HEK293 (cell line): ENCODE measurements around the gene EN2.

Experiments used
- CTCF ChIA-PET: fragments of 350-600 bp; formaldehyde crosslinking; extraction: SDS; loops from one replicate; lab custom pipeline; 2021; ENCODE audit warnings: antibody characterized with exemption; lab: Yijun Ruan, JAX
- POLR2A ChIA-PET: fragments of 300-600 bp; formaldehyde crosslinking; extraction: SDS; loops from one replicate; lab custom pipeline; 2020; ENCODE audit warnings: antibody characterized with exemption, inconsistent platforms; lab: Yijun Ruan, JAX
- H3K27ac ChIP-seq: fragments of 200-500 bp; sonication (Bioruptor generic); 2 replicates; pipeline ENCODE4 v1.5.1; 2014; ENCODE audit warnings: low read depth, low read length, control low read depth, inconsistent platforms; ENCODE audit errors: extremely low read depth
- H3K36me3 ChIP-seq, 2 experiments: fragments of 200-500 bp in 1 of 2; sonication (Bioruptor generic) in 1 of 2; 1 replicate in 1 of 2; 2 replicates in 1 of 2; pipeline ENCODE4 v1.5.1; 2014 to 2017; ENCODE audit warnings: inconsistent platforms in 2 of 2, low read length in 2 of 2; ENCODE audit not compliant: control insufficient read depth in 2 of 2, insufficient read depth in 1 of 2
- H3K4me1 ChIP-seq: fragments of 200-500 bp; sonication (Bioruptor generic); 2 replicates; pipeline ENCODE4 v1.5.1; 2014; ENCODE audit warnings: mild to moderate bottlenecking, low read length, inconsistent platforms; ENCODE audit not compliant: control insufficient read depth, insufficient read depth
- H3K4me3 ChIP-seq: 2 replicates; pipeline ENCODE4 v1.5.1; 2011; ENCODE audit warnings: low read depth, mild to moderate bottlenecking, control low read depth, low read length, moderate library complexity
- H3K9me3 ChIP-seq: fragments of 200-500 bp; sonication (Bioruptor generic); 2 replicates; pipeline ENCODE4 v1.5.1; 2014; ENCODE audit warnings: low read depth, low read length, inconsistent platforms; ENCODE audit not compliant: control insufficient read depth, insufficient read depth
- BCL6B ChIP-seq: fragments of 450-650 bp; formaldehyde crosslinking; IDR thresholded peaks from 2 replicates; pipeline ENCODE4 v1.5.1; 2017; ENCODE audit warnings: missing biosample characterization, missing genetic modification characterization
- GLI4 ChIP-seq: fragments of 450-650 bp; formaldehyde crosslinking; IDR thresholded peaks from 2 replicates; pipeline ENCODE4 v1.5.1; 2016; ENCODE audit warnings: missing biosample characterization, missing genetic modification characterization
- HOXA7 ChIP-seq: sonication (generic); formaldehyde crosslinking; IDR thresholded peaks from 2 replicates; pipeline ENCODE4 v1.8.1; 2022; ENCODE audit warnings: missing genetic modification reagents, borderline replicate concordance
- KLF10 ChIP-seq: fragments of 450-650 bp; IDR thresholded peaks from 2 replicates; pipeline ENCODE4 v1.5.1; 2018; ENCODE audit warnings: missing biosample characterization, mild to moderate bottlenecking, missing genetic modification characterization
- MZF1 ChIP-seq: fragments of 450-650 bp; formaldehyde crosslinking; IDR thresholded peaks from 2 replicates; pipeline ENCODE4 v1.5.1; 2017; ENCODE audit warnings: missing biosample characterization, missing genetic modification characterization, borderline replicate concordance
- ZBTB17 ChIP-seq: fragments of 450-650 bp; formaldehyde crosslinking; IDR thresholded peaks from 2 replicates; pipeline ENCODE4 v1.5.1; 2016; ENCODE audit warnings: missing biosample characterization, missing genetic modification characterization
- ZBTB8A ChIP-seq: fragments of 450-650 bp; formaldehyde crosslinking; IDR thresholded peaks from 2 replicates; pipeline ENCODE4 v1.5.1; 2016; ENCODE audit warnings: missing biosample characterization, missing genetic modification characterization
- ZFP3 ChIP-seq: fragments of 450-650 bp; formaldehyde crosslinking; IDR thresholded peaks from 2 replicates; pipeline ENCODE4 v1.5.1; 2016; ENCODE audit warnings: low read depth, missing biosample characterization, missing genetic modification characterization
- ZNF138 ChIP-seq: fragments of 450-650 bp; formaldehyde crosslinking; IDR thresholded peaks from 2 replicates; pipeline ENCODE4 v1.5.1; 2016; ENCODE audit warnings: missing biosample characterization, missing genetic modification characterization, borderline replicate concordance
- ZNF280C ChIP-seq: fragments of 450-650 bp; formaldehyde crosslinking; IDR thresholded peaks from 2 replicates; pipeline ENCODE4 v1.5.1; 2016; ENCODE audit warnings: missing biosample characterization, missing genetic modification characterization
- ZNF311 ChIP-seq: fragments of 450-650 bp; formaldehyde crosslinking; IDR thresholded peaks from 2 replicates; pipeline ENCODE4 v1.5.1; 2017; ENCODE audit warnings: missing biosample characterization, missing genetic modification characterization, borderline replicate concordance
- ZNF394 ChIP-seq: fragments of 450-650 bp; formaldehyde crosslinking; IDR thresholded peaks from 2 replicates; pipeline ENCODE4 v1.5.1; 2016; ENCODE audit warnings: missing biosample characterization, missing genetic modification characterization, mild to moderate bottlenecking, moderate library complexity, borderline replicate concordance
- ZNF488 ChIP-seq: fragments of 450-650 bp; formaldehyde crosslinking; IDR thresholded peaks from 2 replicates; pipeline ENCODE4 v1.5.1; 2016; ENCODE audit warnings: missing biosample characterization, missing genetic modification characterization
- ZNF501 ChIP-seq: fragments of 450-650 bp; formaldehyde crosslinking; IDR thresholded peaks from 2 replicates; pipeline ENCODE4 v1.5.1; 2016; ENCODE audit warnings: missing biosample characterization, missing genetic modification characterization
- ZNF561 ChIP-seq: fragments of 450-650 bp; IDR thresholded peaks from 2 replicates; pipeline ENCODE4 v1.5.1; 2018; ENCODE audit warnings: missing biosample characterization, missing genetic modification characterization, borderline replicate concordance
- ZNF596 ChIP-seq: fragments of 450-650 bp; IDR thresholded peaks from 2 replicates; pipeline ENCODE4 v1.5.0; 2018; ENCODE audit warnings: missing biosample characterization, mild to moderate bottlenecking, missing genetic modification characterization, moderate library complexity
- ZNF623 ChIP-seq: fragments of 450-650 bp; formaldehyde crosslinking; IDR thresholded peaks from 2 replicates; pipeline ENCODE4 v1.5.1; 2016; ENCODE audit warnings: missing biosample characterization, missing genetic modification characterization
- ZNF626 ChIP-seq: fragments of 450-650 bp; sonication (Bioruptor Pico); formaldehyde crosslinking; IDR thresholded peaks from 2 replicates; pipeline ENCODE4 v1.5.1; 2018; ENCODE audit warnings: missing biosample characterization, missing genetic modification characterization, inconsistent platforms
- ZNF777 ChIP-seq: fragments of 450-650 bp; formaldehyde crosslinking; IDR thresholded peaks from 2 replicates; pipeline ENCODE4 v1.5.1; 2017; ENCODE audit warnings: missing biosample characterization, missing genetic modification characterization, borderline replicate concordance
- ZSCAN5A ChIP-seq: fragments of 450-650 bp; formaldehyde crosslinking; IDR thresholded peaks from 2 replicates; pipeline ENCODE4 v1.5.1; 2016; ENCODE audit warnings: missing biosample characterization, missing genetic modification characterization

EN2 gene

GRCh38 chr7:155454183-155455112, 3.5 kb upstream of the EN2 start (continued):
- no peak for TF ChIP-seq ZBTB17 (tag by site-specific recombination)

- ChIA-PET CTCF (no interaction called here), POLR2A (interaction anchor here (0.5 kb wide), 1 partner anchor 119 kb away, joined by 5 read pairs; no protein-coding TSS in a partner anchor)
- no peaks in the 10 kb centered on the region for H3K36me3 ChIP-seq
These were observed 2.7 kb upstream of the EN2 start for GRCh38 chr7:155455132-155455693.

More at GRCh38 chr7:155455132-155455693, 2.7 kb upstream of the EN2 start:
- Histone ChIP-seq H3K9me3 (no peaks in the 10 kb centered on the region), H3K27ac (no peak overlapping the region), H3K4me1 (peaks cover 5% of the 10 kb centered on the region; the same call in 1 of the 2 replicates), H3K4me3 (no peak overlapping the region)
- TF ChIP-seq ZFP3 (no peak), GLI4 (no peak), MZF1 (no peak), ZNF596 (no peak), ZNF138 (tag by site-specific recombination) (no peak), ZNF561 (tag by site-specific recombination) (no peak), ZNF311 (tag by site-specific recombination) (no peak), ZNF394 (tag by site-specific recombination) (no peak), ZNF777 (tag by site-specific recombination) (no peak), ZBTB8A (tag by site-specific recombination) (no peak), ZSCAN5A (tag by site-specific recombination) (no peak), ZNF280C (tag by site-specific recombination) (no peak), HOXA7 (no peak), KLF10 (tag by site-specific recombination) (no peak), ZNF626 (tag by site-specific recombination) (no peak), ZNF501 (tag by site-specific recombination) (no peak), ZNF623 (no peak), BCL6B (no peak), ZNF488 (tag by site-specific recombination) (no peak)
